Measurements from ENCODE around the gene ABTB2.
A peak's percentile ranks its signal among the peaks of the same experiment; 100 is the strongest.

ABTB2 gene

GRCh38 chr11:34341096-34341495, 16.7 kb downstream of the ABTB2 start:
- DNase-seq: no peak

GRCh38 chr11:34340653-34341052, 17.2 kb downstream of the ABTB2 start:
- no peak for DNase-seq

- DNase-seq: no peak
Observed at GRCh38 chr11:34339149-34340064, 18.4 kb downstream of the ABTB2 start.

- DNase-seq: peak; percentile 2
Observed at GRCh38 chr11:34337016-34337415, 20.8 kb downstream of the ABTB2 start.

- DNase-seq: no peak
Observed at GRCh38 chr11:34335801-34336200, 22.0 kb downstream of the ABTB2 start.

GRCh38 chr11:34335331-34335730, 22.5 kb downstream of the ABTB2 start:
- DNase-seq: no peak

- no peak for DNase-seq
Observed at GRCh38 chr11:34333787-34334186, 24.0 kb downstream of the ABTB2 start.

GRCh38 chr11:34332524-34332923, 25.3 kb downstream of the ABTB2 start:
- DNase-seq: no peak

GRCh38 chr11:34331736-34332135, 26.1 kb downstream of the ABTB2 start:
- DNase-seq: no peak

GRCh38 chr11:34331329-34331728, 26.5 kb downstream of the ABTB2 start:
- DNase-seq: no peak

GRCh38 chr11:34330653-34331052, 27.2 kb downstream of the ABTB2 start:
- no peak for DNase-seq

- no peak for DNase-seq
Observed at GRCh38 chr11:34329876-34330275, 27.9 kb downstream of the ABTB2 start.

GRCh38 chr11:34328632-34328910, 29.2 kb downstream of the ABTB2 start:
- no peak for DNase-seq

GRCh38 chr11:34327804-34328631, 29.8 kb downstream of the ABTB2 start:
- DNase-seq: no peak

- DNase-seq: no peak
Observed at GRCh38 chr11:34324466-34324865, 33.3 kb downstream of the ABTB2 start.

GRCh38 chr11:34323601-34324000, 34.2 kb downstream of the ABTB2 start:
- DNase-seq: no peak

- no peak for DNase-seq
Observed at GRCh38 chr11:34318111-34319037, 39.4 kb downstream of the ABTB2 start.

GRCh38 chr11:34317666-34318065, 40.1 kb downstream of the ABTB2 start:
- no peak for DNase-seq

GRCh38 chr11:34317036-34317360, 40.8 kb downstream of the ABTB2 start:
- DNase-seq: no peak

GRCh38 chr11:34316347-34317035, 41.3 kb downstream of the ABTB2 start:
- DNase-seq: no peak

- DNase-seq: no peak
Observed at GRCh38 chr11:34315394-34315793, 42.4 kb downstream of the ABTB2 start.

GRCh38 chr11:34314936-34315335, 42.9 kb downstream of the ABTB2 start:
- no peak for DNase-seq

- no peak for DNase-seq
Observed at GRCh38 chr11:34314176-34314575, 43.6 kb downstream of the ABTB2 start.
